Breast epithelium (tissue), 3 donors: ENCODE data around the gene RELL2.

Source experiments
- POLR2A ChIP-seq: fragments of 450-650 bp; IDR thresholded peaks from one replicate; pipeline ENCODE4 v1.6.1; 2016; ENCODE audit warnings: antibody characterized with exemption, mild to moderate bottlenecking, moderate library complexity
- TF ChIP-seq, protein P1 (sequence below), 3 donors: fragments of 450-650 bp; IDR thresholded peaks; one replicate each; pipeline ENCODE4 v1.5.1; 2016 to 2017; ENCODE audit warnings: antibody characterized with exemption in 3 of 3, mild to moderate bottlenecking in 3 of 3, moderate library complexity in 3 of 3

DNA sequence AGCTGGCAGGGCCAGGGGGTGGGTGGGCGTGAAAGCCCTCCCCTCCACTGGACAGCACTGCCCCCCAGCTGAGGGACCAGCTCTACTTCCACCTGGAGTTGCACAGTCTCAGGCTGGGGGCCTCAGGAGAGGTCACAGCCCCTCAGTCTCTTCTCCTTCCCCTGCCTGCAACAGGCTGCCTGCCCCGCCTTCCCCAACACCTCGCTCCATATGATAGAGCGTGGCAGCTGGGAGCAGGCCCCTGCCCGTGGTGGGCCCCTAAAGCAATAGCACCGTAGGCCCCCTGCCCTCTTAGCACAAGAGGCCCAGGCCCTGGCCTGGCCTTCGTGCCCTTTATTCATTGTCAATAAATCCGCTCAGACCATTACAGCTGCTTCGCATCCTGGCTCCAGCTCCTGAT lies 3.9 kb downstream of the RELL2 start:
- TF ChIP-seq, protein P1, sequence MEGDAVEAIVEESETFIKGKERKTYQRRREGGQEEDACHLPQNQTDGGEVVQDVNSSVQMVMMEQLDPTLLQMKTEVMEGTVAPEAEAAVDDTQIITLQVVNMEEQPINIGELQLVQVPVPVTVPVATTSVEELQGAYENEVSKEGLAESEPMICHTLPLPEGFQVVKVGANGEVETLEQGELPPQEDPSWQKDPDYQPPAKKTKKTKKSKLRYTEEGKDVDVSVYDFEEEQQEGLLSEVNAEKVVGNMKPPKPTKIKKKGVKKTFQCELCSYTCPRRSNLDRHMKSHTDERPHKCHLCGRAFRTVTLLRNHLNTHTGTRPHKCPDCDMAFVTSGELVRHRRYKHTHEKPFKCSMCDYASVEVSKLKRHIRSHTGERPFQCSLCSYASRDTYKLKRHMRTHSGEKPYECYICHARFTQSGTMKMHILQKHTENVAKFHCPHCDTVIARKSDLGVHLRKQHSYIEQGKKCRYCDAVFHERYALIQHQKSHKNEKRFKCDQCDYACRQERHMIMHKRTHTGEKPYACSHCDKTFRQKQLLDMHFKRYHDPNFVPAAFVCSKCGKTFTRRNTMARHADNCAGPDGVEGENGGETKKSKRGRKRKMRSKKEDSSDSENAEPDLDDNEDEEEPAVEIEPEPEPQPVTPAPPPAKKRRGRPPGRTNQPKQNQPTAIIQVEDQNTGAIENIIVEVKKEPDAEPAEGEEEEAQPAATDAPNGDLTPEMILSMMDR (IDR thresholded peaks at IDR 0.05) = no peak
- TF ChIP-seq POLR2A = no peak
